ENCODE measurements around the gene WTAP. TPM values are rescaled to one million over a fixed set of nuclear protein-coding genes. Genes with fewer than 3 reads are reported as not detected.
A peak's percentile ranks its signal among the peaks of the same experiment; 100 is the strongest.

WTAP gene
- total RNA-seq, 1 experiment from 2014 or later, result 138 TPM

- Histone ChIP-seq H3K4me2 (ENCODE audit: insufficient read depth, insufficient read length, low read length) (no peak overlapping the region), H2BK120ac (ENCODE audit: low read depth, low read length, poor library complexity, severe bottlenecking) (no peak overlapping the region), H3K4ac (ENCODE audit: low read depth, low read length) (no peak overlapping the region), H3K9me3 (ENCODE audit: control insufficient read depth, low read depth, low read length) (no peaks in the 10 kb centered on the region), H2BK15ac (ENCODE audit: low read depth, low read length) (no peak overlapping the region), H3K79me2 (ENCODE audit: insufficient read depth, low read length) (no peaks in the 10 kb centered on the region), H4K8ac (replicated peaks; ENCODE audit: insufficient read length, low read depth, low read length) (no peak overlapping the region), H3K14ac (ENCODE audit: insufficient read depth, low read length) (no peak overlapping the region), H3K56ac (ENCODE audit: insufficient read length, low read depth, low read length) (no peak overlapping the region), H2BK12ac (ENCODE audit: insufficient read length, low read depth, low read length) (no peak overlapping the region), H2BK20ac (ENCODE audit: low read depth, low read length, poor library complexity, severe bottlenecking) (no peak overlapping the region), H2AFZ (ENCODE audit: low read length) (no peak overlapping the region), H3K27ac (ENCODE audit: insufficient read length, low read depth, low read length) (no peak overlapping the region), H4K5ac (ENCODE audit: insufficient read length, low read depth, low read length) (no peak overlapping the region), H4K20me1 (ENCODE audit: control insufficient read depth, insufficient read depth, insufficient read length) (no peaks in the 10 kb centered on the region), H2BK5ac (ENCODE audit: insufficient read length, low read length) (no peak overlapping the region), H3T11ph (ENCODE audit: low read length) (no peak overlapping the region), H3K23ac (ENCODE audit: insufficient read length, low read depth, low read length) (no peak overlapping the region), H3K23me2 (ENCODE audit: insufficient read length, low read depth, low read length, poor library complexity, severe bottlenecking) (no peaks in the 10 kb centered on the region), H4K91ac (ENCODE audit: insufficient read length, low read depth, low read length) (no peak overlapping the region), H3K27me3 (ENCODE audit: insufficient read depth, low read length) (no peaks in the 10 kb centered on the region), H3K4me1 (ENCODE audit: insufficient read depth, low read length) (no peaks in the 10 kb centered on the region), H2AK5ac (ENCODE audit: insufficient read length, low read length) (no peak overlapping the region), H3K9ac (ENCODE audit: extremely low read depth, insufficient read length, low read length) (no peak overlapping the region), H3K18ac (ENCODE audit: insufficient read length, low read depth, low read length) (no peak overlapping the region), H3K79me1 (ENCODE audit: insufficient read depth, low read depth, low read length, poor library complexity, severe bottlenecking) (no peaks in the 10 kb centered on the region)
- no peaks in the 10 kb centered on the region for H3K4me1 Mint-ChIP-seq
- no peaks in the 10 kb centered on the region for H3K9me3 Mint-ChIP-seq
- TF ChIP-seq, protein P1, sequence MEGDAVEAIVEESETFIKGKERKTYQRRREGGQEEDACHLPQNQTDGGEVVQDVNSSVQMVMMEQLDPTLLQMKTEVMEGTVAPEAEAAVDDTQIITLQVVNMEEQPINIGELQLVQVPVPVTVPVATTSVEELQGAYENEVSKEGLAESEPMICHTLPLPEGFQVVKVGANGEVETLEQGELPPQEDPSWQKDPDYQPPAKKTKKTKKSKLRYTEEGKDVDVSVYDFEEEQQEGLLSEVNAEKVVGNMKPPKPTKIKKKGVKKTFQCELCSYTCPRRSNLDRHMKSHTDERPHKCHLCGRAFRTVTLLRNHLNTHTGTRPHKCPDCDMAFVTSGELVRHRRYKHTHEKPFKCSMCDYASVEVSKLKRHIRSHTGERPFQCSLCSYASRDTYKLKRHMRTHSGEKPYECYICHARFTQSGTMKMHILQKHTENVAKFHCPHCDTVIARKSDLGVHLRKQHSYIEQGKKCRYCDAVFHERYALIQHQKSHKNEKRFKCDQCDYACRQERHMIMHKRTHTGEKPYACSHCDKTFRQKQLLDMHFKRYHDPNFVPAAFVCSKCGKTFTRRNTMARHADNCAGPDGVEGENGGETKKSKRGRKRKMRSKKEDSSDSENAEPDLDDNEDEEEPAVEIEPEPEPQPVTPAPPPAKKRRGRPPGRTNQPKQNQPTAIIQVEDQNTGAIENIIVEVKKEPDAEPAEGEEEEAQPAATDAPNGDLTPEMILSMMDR (conservative IDR thresholded peaks at IDR 0.05), result no peak
- no CpG with 5 or more reads among the region's 7 CpGs for WGBS (ENCODE audit: extremely low coverage, insufficient read length, low lambda C conversion rate)
- no peak overlapping the region for H3K4me3 Mint-ChIP-seq
- no peak for DNase-seq
- H3K36me3 Mint-ChIP-seq (ENCODE audit: insufficient read depth in 1 of 3, low read depth in 3 of 3), result peaks cover 47 to 97% (median 95%) of the 10 kb centered on the region in 3 experiments; a peak in 6 of 7 replicates
- H3K27ac Mint-ChIP-seq, result peak overlapping the region in 1 of 3 experiments; percentile 89; a peak in 2 of 7 replicates
- H3K27me3 Mint-ChIP-seq (ENCODE audit: low read depth), result no peaks in the 10 kb centered on the region
These were observed 50.1 kb downstream of the WTAP start for GRCh38 chr6:159777240-159777904.

All from H9 (cell line).